HEK293 (cell line): ENCODE results near the gene USF1.

ENCODE experiments used
- CTCF ChIA-PET: fragments of 350-600 bp; formaldehyde crosslinking; extraction: SDS; loops from one replicate; lab custom pipeline; 2021; ENCODE audit warnings: antibody characterized with exemption; lab: Yijun Ruan, JAX
- POLR2A ChIA-PET: fragments of 300-600 bp; formaldehyde crosslinking; extraction: SDS; loops from one replicate; lab custom pipeline; 2020; ENCODE audit warnings: antibody characterized with exemption, inconsistent platforms; lab: Yijun Ruan, JAX
- H3K27ac ChIP-seq: fragments of 200-500 bp; sonication (Bioruptor generic); 2 replicates; pipeline ENCODE4 v1.5.1; 2014; ENCODE audit warnings: low read depth, low read length, control low read depth, inconsistent platforms; ENCODE audit errors: extremely low read depth
- H3K36me3 ChIP-seq, 2 experiments: fragments of 200-500 bp in 1 of 2; sonication (Bioruptor generic) in 1 of 2; 1 replicate in 1 of 2; 2 replicates in 1 of 2; pipeline ENCODE4 v1.5.1; 2014 to 2017; ENCODE audit warnings: inconsistent platforms in 2 of 2, low read length in 2 of 2; ENCODE audit not compliant: control insufficient read depth in 2 of 2, insufficient read depth in 1 of 2
- H3K4me1 ChIP-seq: fragments of 200-500 bp; sonication (Bioruptor generic); 2 replicates; pipeline ENCODE4 v1.5.1; 2014; ENCODE audit warnings: mild to moderate bottlenecking, low read length, inconsistent platforms; ENCODE audit not compliant: control insufficient read depth, insufficient read depth
- H3K4me3 ChIP-seq: 2 replicates; pipeline ENCODE4 v1.5.1; 2011; ENCODE audit warnings: low read depth, mild to moderate bottlenecking, control low read depth, low read length, moderate library complexity
- H3K9me3 ChIP-seq: fragments of 200-500 bp; sonication (Bioruptor generic); 2 replicates; pipeline ENCODE4 v1.5.1; 2014; ENCODE audit warnings: low read depth, low read length, inconsistent platforms; ENCODE audit not compliant: control insufficient read depth, insufficient read depth
- IKZF3 ChIP-seq: fragments of 450-650 bp; IDR thresholded peaks from 2 replicates; pipeline ENCODE4 v1.5.0; 2018; ENCODE audit warnings: missing biosample characterization, mild to moderate bottlenecking, missing genetic modification characterization, moderate library complexity
- PRDM10 ChIP-seq: fragments of 450-650 bp; formaldehyde crosslinking; IDR thresholded peaks from 2 replicates; pipeline ENCODE4 v1.5.1; 2016; ENCODE audit warnings: missing biosample characterization, missing genetic modification characterization
- REST ChIP-seq: fragments of 450-650 bp; formaldehyde crosslinking; IDR thresholded peaks from 2 replicates; pipeline ENCODE4 v1.5.1; 2016; ENCODE audit warnings: missing biosample characterization, missing genetic modification characterization
- ZBTB11 ChIP-seq: fragments of 450-650 bp; formaldehyde crosslinking; conservative IDR thresholded peaks from 2 replicates; pipeline ENCODE4 v1.5.1; 2016; ENCODE audit warnings: low read depth, missing biosample characterization, missing genetic modification characterization
- ZBTB21 ChIP-seq: fragments of 450-650 bp; formaldehyde crosslinking; IDR thresholded peaks from 2 replicates; pipeline ENCODE4 v1.5.1; 2017; ENCODE audit warnings: missing biosample characterization, missing genetic modification characterization
- ZBTB8A ChIP-seq: fragments of 450-650 bp; formaldehyde crosslinking; IDR thresholded peaks from 2 replicates; pipeline ENCODE4 v1.5.1; 2016; ENCODE audit warnings: missing biosample characterization, missing genetic modification characterization
- ZNF140 ChIP-seq: fragments of 450-650 bp; formaldehyde crosslinking; IDR thresholded peaks from 2 replicates; pipeline ENCODE4 v1.5.1; 2016; ENCODE audit warnings: missing biosample characterization, missing genetic modification characterization
- ZNF155 ChIP-seq: fragments of 450-650 bp; formaldehyde crosslinking; IDR thresholded peaks from 2 replicates; pipeline ENCODE4 v1.5.1; 2016; ENCODE audit warnings: missing biosample characterization, missing genetic modification characterization
- ZNF221 ChIP-seq: fragments of 450-650 bp; formaldehyde crosslinking; IDR thresholded peaks from 2 replicates; pipeline ENCODE4 v1.5.1; 2017; ENCODE audit warnings: missing biosample characterization, missing genetic modification characterization, borderline replicate concordance
- ZNF394 ChIP-seq: fragments of 450-650 bp; formaldehyde crosslinking; IDR thresholded peaks from 2 replicates; pipeline ENCODE4 v1.5.1; 2016; ENCODE audit warnings: missing biosample characterization, missing genetic modification characterization, mild to moderate bottlenecking, moderate library complexity, borderline replicate concordance
- ZNF404 ChIP-seq: fragments of 450-650 bp; formaldehyde crosslinking; IDR thresholded peaks from 2 replicates; pipeline ENCODE4 v1.5.1; 2017; ENCODE audit warnings: missing biosample characterization, missing genetic modification characterization
- ZNF501 ChIP-seq: fragments of 450-650 bp; formaldehyde crosslinking; IDR thresholded peaks from 2 replicates; pipeline ENCODE4 v1.5.1; 2016; ENCODE audit warnings: missing biosample characterization, missing genetic modification characterization
- ZNF510 ChIP-seq: fragments of 450-650 bp; formaldehyde crosslinking; IDR thresholded peaks from 2 replicates; pipeline ENCODE4 v1.5.1; 2018; ENCODE audit warnings: mild to moderate bottlenecking, missing genetic modification characterization, missing biosample characterization; ENCODE audit not compliant: insufficient replicate concordance
- ZNF518A ChIP-seq: fragments of 450-650 bp; formaldehyde crosslinking; conservative IDR thresholded peaks from 2 replicates; pipeline ENCODE4 v1.5.1; 2016; ENCODE audit warnings: low read depth, missing biosample characterization, missing genetic modification characterization
- ZNF544 ChIP-seq: fragments of 450-650 bp; formaldehyde crosslinking; IDR thresholded peaks from 2 replicates; pipeline ENCODE4 v1.5.0; 2017; ENCODE audit warnings: missing biosample characterization, missing genetic modification characterization
- ZNF555 ChIP-seq: fragments of 450-650 bp; formaldehyde crosslinking; conservative IDR thresholded peaks from 2 replicates; pipeline ENCODE4 v1.5.1; 2017; ENCODE audit warnings: missing biosample characterization, mild to moderate bottlenecking, missing genetic modification characterization, inconsistent platforms
- ZNF558 ChIP-seq: fragments of 450-650 bp; formaldehyde crosslinking; IDR thresholded peaks from 2 replicates; pipeline ENCODE4 v1.5.1; 2016; ENCODE audit warnings: missing biosample characterization, missing genetic modification characterization
- ZNF560 ChIP-seq: fragments of 450-650 bp; formaldehyde crosslinking; IDR thresholded peaks from 2 replicates; pipeline ENCODE4 v1.5.1; 2017; ENCODE audit warnings: missing biosample characterization, missing genetic modification characterization, borderline replicate concordance
- ZNF629 ChIP-seq: fragments of 450-650 bp; formaldehyde crosslinking; IDR thresholded peaks from 2 replicates; pipeline ENCODE4 v1.5.1; 2017; ENCODE audit warnings: missing biosample characterization, missing genetic modification characterization
- ZNF664 ChIP-seq: fragments of 450-650 bp; formaldehyde crosslinking; IDR thresholded peaks from 2 replicates; pipeline ENCODE4 v1.5.1; 2016; ENCODE audit warnings: missing biosample characterization, missing genetic modification characterization
- ZXDB ChIP-seq: fragments of 450-650 bp; formaldehyde crosslinking; IDR thresholded peaks from 2 replicates; pipeline ENCODE4 v1.5.1; 2016; ENCODE audit warnings: missing biosample characterization, missing genetic modification characterization

Gene USF1

GRCh38 chr1:161013131-161013487 is 32.7 kb downstream of the USF1 start (continued):
- TF ChIP-seq PRDM10 (tag by site-specific recombination) (no peak), IKZF3 (tag by site-specific recombination) (no peak), ZNF510 (no peak)

GRCh38 chr1:161012420-161012819 is 33.4 kb downstream of the USF1 start:
- Histone ChIP-seq H3K36me3 (no peaks in the 10 kb centered on the region), H3K4me3 (no peak overlapping the region), H3K9me3 (no peaks in the 10 kb centered on the region), H3K27ac (no peak overlapping the region), H3K4me1 (no peaks in the 10 kb centered on the region)
- CTCF ChIA-PET: no interaction called here
- POLR2A ChIA-PET: interaction anchor here (0.5 to 2.3 kb wide), 3 partner anchors 9 to 192 kb away, joined by 4 to 10 read pairs (median 8); partner anchors contain the start of gene F11R
- peak; percentile 63; the same call in 1 of the 2 replicates for TF ChIP-seq ZNF140 (tag by site-specific recombination)
- TF ChIP-seq ZNF518A (tag by site-specific recombination): peak; percentile 84
- 0 out of 2 replicates have a peak, but pooled peaks have one; percentile 44 for TF ChIP-seq ZNF404 (tag by site-specific recombination)
- peak; percentile 63 for TF ChIP-seq ZNF664 (tag by site-specific recombination)
- TF ChIP-seq ZBTB21 (tag by site-specific recombination): 0 out of 2 replicates have a peak, but pooled peaks have one; percentile 14
- TF ChIP-seq ZBTB11 (tag by site-specific recombination): peak; percentile 70
- no peak for TF ChIP-seq ZNF221 (tag by site-specific recombination)
- TF ChIP-seq ZNF560 (tag by site-specific recombination): peak; percentile 76; the same call in 1 of the 2 replicates
- TF ChIP-seq ZXDB (tag by site-specific recombination): peak; percentile 54
- TF ChIP-seq ZNF544 (tag by site-specific recombination): no peak
- peak; percentile 48; the same call in 1 of the 2 replicates for TF ChIP-seq ZNF558 (tag by site-specific recombination)
- TF ChIP-seq ZNF555 (tag by site-specific recombination): peak; percentile 84
- TF ChIP-seq ZNF394: peak; percentile 96
- TF ChIP-seq ZBTB8A (tag by site-specific recombination): peak; percentile 72
- TF ChIP-seq ZNF501: peak; percentile 39; the same call in 1 of the 2 replicates
- TF ChIP-seq ZNF629: peak; percentile 57; the same call in 1 of the 2 replicates
- no peak for TF ChIP-seq ZNF155 (tag by site-specific recombination)
- peak; percentile 57 for TF ChIP-seq REST
